Vagina (tissue), 2 donors: ENCODE results near the gene EPB41. TPM values are rescaled to one million over a fixed set of nuclear protein-coding genes. Genes with fewer than 3 reads are reported as not detected.

Source experiments
- DNase-seq, 2 donors: peaks; one replicate each; pipeline ENCODE4 v3.0.0-alpha.2; 2017; ENCODE audit errors: extremely low spot score in 2 of 2
- H3K27ac ChIP-seq: fragments of 200-600 bp; sonication (generic); one replicate; pipeline ENCODE4 v1.5.1; 2019
- H3K27me3 ChIP-seq: fragments of 200-600 bp; sonication (generic); one replicate; pipeline ENCODE4 v1.5.1; 2019
- H3K36me3 ChIP-seq, 2 donors: fragments of 200-600 bp; sonication (generic); one replicate each; pipeline ENCODE4 v1.5.1; 2017 to 2019
- H3K4me1 ChIP-seq: fragments of 200-600 bp; sonication (generic); one replicate; pipeline ENCODE4 v1.5.1; 2019
- H3K4me3 ChIP-seq, 2 donors: fragments of 200-600 bp; sonication (generic); 1 replicate in 1 of 2; 2 replicates in 1 of 2; pipeline ENCODE4 v1.5.1; 2016 to 2019
- H3K9me3 ChIP-seq: fragments of 200-600 bp; sonication (generic); one replicate; pipeline ENCODE4 v1.5.1; 2019
- CTCF ChIP-seq, 3 experiments: fragments of 450-650 bp in 2 of 3; fragments of 200-600 bp in 1 of 3; sonication (generic) in 1 of 3; IDR thresholded peaks; one replicate each; pipeline ENCODE4 v1.5.1; 2017 to 2019; ENCODE audit warnings: antibody characterized with exemption in 3 of 3, mild to moderate bottlenecking in 2 of 3, moderate library complexity in 2 of 3
- POLR2A ChIP-seq, 2 donors: fragments of 450-650 bp; IDR thresholded peaks; one replicate each; pipeline ENCODE4 v1.6.1; 2017; ENCODE audit warnings: antibody characterized with exemption in 2 of 2, mild to moderate bottlenecking in 2 of 2, moderate library complexity in 2 of 2
- POLR2AphosphoS5 ChIP-seq, 2 donors: sonication (generic); formaldehyde crosslinking; IDR thresholded peaks; one replicate each; pipeline ENCODE4 v1.9.0; 2017; ENCODE audit warnings: antibody characterized with exemption in 2 of 2, mild to moderate bottlenecking in 2 of 2, low read depth in 1 of 2; ENCODE audit not compliant: insufficient read depth in 1 of 2
- intact Hi-C: fragments of 100-400 bp; cut with DNase I; formaldehyde crosslinking; loops from one replicate; pipeline ENCODE4 v1.15.1; 2023
- total RNA-seq: library from RNA; depleted of rRNA; stranded (reverse); fragments of >200 nt; gene quantifications from one replicate; pipeline ENCODE4 v1.2.3, GENCODE V29; 2016

The EPB41 gene
- total RNA-seq, 1 donor from 2014 or later = 39.8 TPM

GRCh38 chr1:29011775-29012174 is 97.4 kb downstream of the EPB41 start:
- no peak overlapping the region for H3K4me3 ChIP-seq
- no peaks in the 10 kb centered on the region for H3K36me3 ChIP-seq
- no peak for DNase-seq
- TF ChIP-seq POLR2A (IDR thresholded peaks at IDR 0.05) (no peak), CTCF (IDR thresholded peaks at IDR 0.05) (no peak), POLR2AphosphoS5 (IDR thresholded peaks at IDR 0.05; ENCODE audit: insufficient read depth in 1 of 2, low read depth in 1 of 2) (no peak)
- H3K27me3 ChIP-seq = no peaks in the 10 kb centered on the region
- no peaks in the 10 kb centered on the region for H3K4me1 ChIP-seq
- H3K27ac ChIP-seq = no peak overlapping the region
- intact Hi-C loops = no loop called here
- H3K9me3 ChIP-seq = no peaks in the 10 kb centered on the region

DNA sequence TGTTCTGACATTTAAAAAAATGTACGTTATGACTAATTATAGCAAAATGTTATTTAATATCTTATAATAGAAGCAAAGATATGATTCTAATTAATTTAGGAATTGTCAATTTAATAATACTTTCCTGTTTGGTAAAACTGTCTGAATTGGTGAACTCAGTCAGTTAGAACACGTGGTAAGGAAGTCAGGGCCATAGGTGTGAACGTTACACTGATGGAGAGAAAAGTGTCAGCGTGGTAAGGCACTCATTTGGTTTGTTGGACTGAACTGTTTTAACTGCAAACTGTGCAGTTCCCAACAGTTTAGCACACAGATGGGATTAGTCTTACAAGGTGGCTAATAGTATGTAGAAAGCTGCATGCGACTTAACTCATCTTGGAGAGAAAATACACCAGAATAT is 102.9 kb downstream of the EPB41 start:
- H3K9me3 ChIP-seq = no peaks in the 10 kb centered on the region
- H3K4me3 ChIP-seq = no peak overlapping the region
- no peak overlapping the region for H3K27ac ChIP-seq
- no peaks in the 10 kb centered on the region for H3K27me3 ChIP-seq
- H3K4me1 ChIP-seq = no peaks in the 10 kb centered on the region
- intact Hi-C loops = no loop called here
- no peaks in the 10 kb centered on the region for H3K36me3 ChIP-seq
- TF ChIP-seq POLR2A (IDR thresholded peaks at IDR 0.05) (no peak), CTCF (IDR thresholded peaks at IDR 0.05) (no peak), POLR2AphosphoS5 (IDR thresholded peaks at IDR 0.05; ENCODE audit: insufficient read depth in 1 of 2, low read depth in 1 of 2) (no peak)
- no peak for DNase-seq

- H3K27ac ChIP-seq = no peak overlapping the region
- intact Hi-C loops = no loop called here
- H3K27me3 ChIP-seq = no peaks in the 10 kb centered on the region
- no peaks in the 10 kb centered on the region for H3K4me1 ChIP-seq
- TF ChIP-seq POLR2A (IDR thresholded peaks at IDR 0.05) = no peak
- TF ChIP-seq CTCF (IDR thresholded peaks at IDR 0.05) = no peak
- TF ChIP-seq POLR2AphosphoS5 (IDR thresholded peaks at IDR 0.05; ENCODE audit: insufficient read depth in 1 of 2, low read depth in 1 of 2) = no peak
- DNase-seq = no peak
- H3K36me3 ChIP-seq = no peaks in the 10 kb centered on the region
- H3K4me3 ChIP-seq = no peak overlapping the region
- no peaks in the 10 kb centered on the region for H3K9me3 ChIP-seq
Measured at GRCh38 chr1:29017975-29018712, 103.8 kb downstream of the EPB41 start.

GRCh38 chr1:29022620-29023019 is 108.3 kb downstream of the EPB41 start:
- H3K4me3 ChIP-seq = no peak overlapping the region
- no peaks in the 10 kb centered on the region for H3K36me3 ChIP-seq
- intact Hi-C loops = no loop called here
- TF ChIP-seq CTCF (IDR thresholded peaks at IDR 0.05) (no peak), POLR2A (IDR thresholded peaks at IDR 0.05) (no peak), POLR2AphosphoS5 (IDR thresholded peaks at IDR 0.05; ENCODE audit: insufficient read depth in 1 of 2, low read depth in 1 of 2) (no peak)
- H3K4me1 ChIP-seq = no peaks in the 10 kb centered on the region
- no peaks in the 10 kb centered on the region for H3K27me3 ChIP-seq
- no peak for DNase-seq
- no peak overlapping the region for H3K27ac ChIP-seq
- no peaks in the 10 kb centered on the region for H3K9me3 ChIP-seq

DNA sequence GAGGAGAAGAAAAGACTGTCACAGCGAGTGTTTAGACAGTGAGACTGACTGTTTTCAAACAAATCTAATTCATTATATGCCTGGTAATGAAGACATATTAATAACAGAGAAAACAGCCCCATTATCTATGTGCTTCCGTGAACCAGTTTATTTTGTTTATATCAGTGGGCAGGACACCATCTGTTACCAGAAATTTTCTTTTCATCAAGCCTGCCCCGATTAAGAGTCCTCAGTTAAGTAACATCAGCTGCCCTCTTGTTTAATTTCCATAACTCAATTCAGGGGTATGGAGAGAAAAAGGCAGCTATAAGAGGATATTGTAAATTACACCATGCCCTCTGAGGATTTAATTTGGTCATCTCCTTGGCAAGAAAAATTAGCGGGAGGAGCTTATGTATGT is 115.3 kb downstream of the EPB41 start:
- Histone ChIP-seq H3K4me1 (no peaks in the 10 kb centered on the region), H3K27ac (no peak overlapping the region), H3K9me3 (no peaks in the 10 kb centered on the region), H3K4me3 (no peak overlapping the region), H3K36me3 (no peaks in the 10 kb centered on the region), H3K27me3 (no peaks in the 10 kb centered on the region)
- intact Hi-C loops = loop anchor here (10.0 kb wide), 1 partner anchor 245 kb away; no protein-coding TSS in a partner anchor
- no peak for DNase-seq
- TF ChIP-seq CTCF (IDR thresholded peaks at IDR 0.05) (no peak), POLR2AphosphoS5 (IDR thresholded peaks at IDR 0.05; ENCODE audit: insufficient read depth in 1 of 2, low read depth in 1 of 2) (no peak), POLR2A (IDR thresholded peaks at IDR 0.05) (no peak)
